ENCODE results near the gene HLX.

The HLX gene

DNA sequence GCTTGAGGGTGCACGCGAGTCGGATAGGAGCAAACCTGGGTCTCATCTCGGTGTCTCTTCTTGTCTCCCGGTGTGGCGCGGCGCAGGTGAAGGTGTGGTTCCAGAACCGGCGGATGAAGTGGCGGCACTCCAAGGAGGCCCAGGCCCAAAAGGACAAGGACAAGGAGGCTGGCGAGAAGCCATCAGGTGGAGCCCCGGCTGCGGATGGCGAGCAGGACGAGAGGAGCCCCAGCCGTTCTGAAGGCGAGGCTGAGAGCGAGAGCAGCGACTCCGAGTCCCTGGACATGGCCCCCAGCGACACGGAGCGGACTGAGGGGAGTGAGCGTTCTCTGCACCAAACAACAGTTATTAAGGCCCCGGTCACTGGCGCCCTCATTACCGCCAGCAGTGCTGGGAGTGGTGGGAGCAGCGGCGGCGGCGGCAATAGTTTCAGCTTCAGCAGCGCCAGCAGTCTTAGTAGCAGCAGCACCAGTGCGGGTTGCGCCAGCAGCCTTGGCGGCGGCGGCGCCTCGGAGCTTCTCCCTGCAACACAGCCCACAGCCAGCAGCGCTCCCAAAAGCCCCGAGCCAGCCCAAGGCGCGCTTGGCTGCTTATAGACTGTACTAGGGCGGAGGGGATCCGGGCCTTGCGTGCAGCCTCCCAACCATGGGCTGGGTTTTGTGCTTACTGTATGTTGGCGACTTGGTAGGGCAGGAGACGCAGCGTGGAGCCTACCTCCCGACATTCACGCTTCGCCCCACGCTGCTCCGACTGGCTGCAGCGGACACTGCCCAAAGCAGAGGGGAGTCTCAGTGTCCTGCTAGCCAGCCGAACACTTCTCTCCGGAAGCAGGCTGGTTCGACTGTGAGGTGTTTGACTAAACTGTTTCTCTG, 5.1 kb downstream of the HLX start:
- no peak for DNase-seq

DNA sequence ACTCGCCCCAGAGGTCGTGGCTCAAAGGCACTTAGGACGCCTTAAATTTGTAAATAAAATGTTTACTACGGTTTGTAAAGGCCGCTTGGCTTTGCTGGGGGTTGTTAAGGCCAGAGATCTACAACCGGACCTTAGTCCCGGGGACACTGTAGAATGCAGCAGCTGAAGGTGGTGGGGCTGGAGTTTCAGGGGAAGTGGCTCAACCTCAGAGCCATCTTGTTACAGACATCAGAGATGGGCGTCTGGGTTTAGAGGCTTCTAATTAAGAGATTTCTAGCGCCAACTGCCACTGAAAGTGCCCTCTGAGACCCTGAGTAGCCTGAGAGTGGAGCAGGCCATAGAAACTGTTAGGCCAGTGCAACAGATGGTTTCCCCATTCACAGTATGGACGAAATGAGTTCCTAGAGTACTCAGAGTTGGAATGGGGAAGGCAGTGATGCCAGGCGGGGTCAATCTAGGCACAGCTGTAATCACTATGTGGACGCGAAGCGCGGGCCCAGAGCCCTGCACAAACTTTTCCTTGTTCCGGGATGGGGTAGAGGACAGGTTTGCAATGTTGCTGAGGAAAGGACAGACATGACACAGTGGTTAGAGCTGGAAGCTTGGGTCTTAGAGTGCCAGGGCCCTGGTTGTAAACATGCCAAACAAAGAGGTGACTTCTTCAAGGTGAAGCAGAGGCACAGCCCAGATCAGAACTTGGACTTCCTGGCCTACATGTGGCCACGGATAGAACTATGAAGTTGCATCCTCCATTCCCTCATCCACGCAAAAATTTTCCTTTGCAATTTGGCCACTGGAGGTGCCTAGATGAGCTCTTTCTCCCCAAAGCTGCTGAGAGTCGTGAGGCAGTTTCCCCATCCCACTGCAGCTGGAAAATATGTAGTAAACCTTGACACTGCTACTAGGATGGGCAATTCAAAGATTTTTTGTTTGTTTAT, 6.0 kb downstream of the HLX start:
- no peak for DNase-seq

DNA sequence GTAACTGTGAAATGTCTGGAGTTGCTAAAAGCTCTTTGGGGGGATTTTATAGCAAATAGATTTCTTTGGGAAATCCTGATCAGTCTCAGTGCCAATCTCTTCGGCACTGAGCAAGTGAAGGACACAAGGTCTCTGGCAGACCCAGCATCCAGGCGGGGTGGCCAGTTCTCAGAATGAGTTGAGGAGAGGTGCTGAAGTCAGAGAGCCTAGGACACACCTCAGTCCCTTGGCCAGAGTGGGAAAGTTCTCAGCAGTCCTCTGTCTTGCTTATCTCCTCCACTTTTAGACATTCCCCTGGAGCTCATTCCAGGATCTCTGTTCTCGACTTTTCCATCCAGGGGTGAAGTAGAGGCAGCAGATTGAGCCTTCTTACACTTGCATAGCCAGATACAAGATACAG, 6.7 kb downstream of the HLX start:
- no peak for DNase-seq

DNA sequence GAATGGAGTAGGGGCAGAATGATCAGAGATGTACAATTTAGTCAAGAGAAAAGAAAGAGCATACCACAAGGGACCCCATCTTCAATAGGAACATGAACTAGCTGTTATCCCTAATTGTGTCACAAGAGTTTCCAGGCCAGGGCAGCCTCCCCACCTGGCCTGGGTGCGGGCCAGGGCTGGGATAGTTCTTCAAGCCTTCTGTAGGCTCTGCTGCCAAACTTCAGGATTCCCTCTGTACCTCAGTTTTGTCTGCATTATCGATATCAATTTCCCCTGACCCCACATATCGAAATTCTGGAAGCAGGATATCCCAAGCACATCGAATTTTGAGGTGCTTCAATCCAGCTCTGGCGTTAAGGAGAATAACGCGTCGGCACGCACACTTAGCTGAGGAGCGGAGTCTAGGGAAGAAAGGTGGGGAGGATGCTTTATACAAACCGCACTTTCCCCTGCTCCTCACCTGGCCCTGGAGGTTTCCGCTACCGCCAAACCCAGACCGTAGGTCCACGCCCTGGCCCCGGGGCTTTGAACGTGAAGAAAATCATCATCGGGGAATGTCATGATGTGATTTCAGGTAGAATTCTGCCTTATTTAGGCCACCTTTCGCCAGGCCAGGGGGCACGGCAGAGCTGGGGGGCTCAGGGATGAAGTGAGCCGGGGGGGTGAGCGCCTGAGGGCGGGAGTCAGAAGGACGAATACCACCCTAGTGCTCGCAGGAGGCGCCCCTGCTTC, 7.4 kb downstream of the HLX start:
- DNase-seq = no peak

DNA sequence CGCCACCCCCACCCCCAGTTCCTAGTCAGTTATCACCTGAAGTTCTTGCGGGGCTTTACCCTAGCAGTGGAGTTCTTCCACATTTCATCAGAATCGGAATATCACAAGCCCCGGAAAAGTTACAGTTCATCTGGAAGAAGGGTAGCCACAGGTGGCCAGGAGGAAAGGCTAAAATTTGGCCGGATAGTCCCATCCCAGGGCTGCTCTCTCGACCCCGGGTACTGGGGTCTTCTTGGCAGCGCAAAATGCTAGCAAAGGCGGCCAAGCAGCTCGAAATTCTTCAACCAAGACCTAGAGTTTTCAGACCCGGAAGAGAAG, 7.9 kb downstream of the HLX start:
- DNase-seq = no peak

DNA sequence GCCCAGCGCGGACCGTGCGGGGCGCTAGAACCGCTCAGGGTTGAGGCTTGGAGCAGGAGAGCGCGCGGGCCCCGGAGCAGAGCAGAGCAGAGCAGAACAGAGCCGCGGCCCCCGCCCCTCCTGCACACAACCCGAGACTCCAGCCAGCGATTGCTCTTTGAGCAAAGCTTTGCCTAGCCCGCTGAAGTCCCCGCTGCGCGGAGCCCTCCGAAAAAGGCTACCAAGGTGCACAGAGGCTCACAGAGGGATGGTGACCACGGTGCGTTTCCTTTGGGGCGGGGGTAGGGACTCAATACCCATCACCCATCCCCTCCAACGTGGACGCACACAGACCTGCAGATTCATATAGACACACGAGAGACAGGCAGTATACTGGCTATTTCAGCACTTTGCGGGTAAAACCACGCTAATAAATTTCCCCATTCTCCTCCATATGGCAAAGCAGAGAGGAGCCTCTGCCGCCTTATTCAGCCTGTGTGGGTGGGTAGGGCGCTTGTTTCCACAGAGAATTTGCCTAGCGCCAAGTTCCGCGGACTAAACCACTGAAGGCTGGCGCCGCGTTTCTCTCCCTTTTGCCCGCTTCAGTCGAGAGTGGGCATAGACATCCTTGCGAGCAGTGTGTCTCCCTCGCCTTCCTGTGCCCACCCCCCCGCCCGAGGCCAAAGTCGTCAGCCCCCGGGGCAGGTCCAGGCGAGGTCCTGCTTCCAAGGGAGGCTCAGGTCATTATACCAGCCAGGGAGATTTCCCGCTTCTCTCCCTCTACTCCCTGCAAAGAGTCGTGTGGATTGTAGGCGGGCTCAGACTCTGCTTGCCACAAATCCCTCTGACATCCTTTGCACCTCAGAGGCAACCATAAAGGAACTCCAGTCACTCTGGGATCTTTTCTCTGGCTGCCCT, 8.5 kb downstream of the HLX start:
- DNase-seq = no peak

DNA sequence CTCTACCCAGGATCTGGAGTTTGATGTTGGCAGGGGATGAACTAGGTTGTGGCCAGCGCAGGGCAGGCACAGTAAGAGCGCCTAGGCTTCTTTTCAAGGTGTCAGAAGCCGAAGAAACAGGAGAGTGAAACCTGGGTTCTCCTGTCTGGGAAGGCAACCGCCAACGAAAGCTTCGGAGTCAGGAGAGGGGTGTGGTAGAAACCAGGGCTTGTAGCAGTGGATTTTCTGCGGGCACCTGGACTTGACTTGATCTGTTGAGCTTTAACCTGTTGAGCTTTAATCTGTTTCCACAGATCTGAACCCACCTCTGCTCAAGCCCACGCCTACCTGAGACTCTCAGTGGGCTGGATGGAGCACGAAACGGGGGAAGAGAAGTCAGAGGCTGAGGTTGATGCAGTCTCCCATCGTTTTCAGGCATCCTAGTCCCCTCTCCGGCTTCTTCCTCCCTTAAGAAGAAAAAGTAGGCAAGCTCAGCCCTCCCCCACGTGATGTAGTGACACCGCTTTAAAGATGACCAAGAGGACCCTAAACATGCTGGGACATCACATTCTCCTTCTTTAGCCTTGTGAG, 9.3 kb downstream of the HLX start:
- no peak for DNase-seq

DNA sequence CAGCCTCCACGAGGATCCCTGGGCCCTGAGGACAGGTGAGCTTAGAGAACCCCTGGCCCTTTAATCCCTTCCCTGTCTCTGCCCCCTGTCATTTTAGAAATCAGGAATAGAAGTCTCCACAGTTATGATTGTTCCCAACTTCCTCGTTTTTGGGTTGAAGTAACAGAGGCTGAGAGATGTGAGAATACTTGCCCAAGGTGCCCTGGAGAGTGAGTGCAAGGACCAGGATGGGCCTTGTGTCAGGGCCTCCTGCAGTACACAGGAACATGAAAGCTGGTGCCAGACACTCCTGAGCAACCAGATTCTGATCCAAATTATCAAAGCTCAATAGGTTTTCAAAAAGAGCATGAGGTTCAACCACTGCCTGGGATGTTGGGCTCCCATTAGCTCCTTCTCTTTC, 10.1 kb downstream of the HLX start:
- DNase-seq = no peak

DNA sequence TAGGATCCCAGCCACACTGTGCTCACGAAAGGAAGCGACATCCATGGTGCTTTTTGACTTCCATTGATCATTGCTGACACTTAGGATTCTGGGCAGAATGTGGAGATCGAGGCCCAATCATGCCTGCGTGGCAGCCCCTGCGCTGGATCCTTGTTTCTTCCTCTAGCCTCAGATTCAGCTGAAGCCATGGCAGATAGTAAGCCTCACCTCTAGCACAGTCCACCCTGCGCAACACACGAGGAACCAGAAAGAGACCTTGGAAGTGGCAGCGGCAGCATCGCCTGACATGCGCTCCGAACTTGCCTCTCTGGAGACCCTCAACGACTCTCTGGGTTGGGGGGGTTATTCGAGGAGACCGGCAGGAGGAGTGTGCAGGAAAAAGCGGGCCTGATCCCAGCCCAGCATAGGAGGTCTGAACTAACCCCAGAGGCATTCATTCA, 10.6 kb downstream of the HLX start:
- no peak for DNase-seq

DNA sequence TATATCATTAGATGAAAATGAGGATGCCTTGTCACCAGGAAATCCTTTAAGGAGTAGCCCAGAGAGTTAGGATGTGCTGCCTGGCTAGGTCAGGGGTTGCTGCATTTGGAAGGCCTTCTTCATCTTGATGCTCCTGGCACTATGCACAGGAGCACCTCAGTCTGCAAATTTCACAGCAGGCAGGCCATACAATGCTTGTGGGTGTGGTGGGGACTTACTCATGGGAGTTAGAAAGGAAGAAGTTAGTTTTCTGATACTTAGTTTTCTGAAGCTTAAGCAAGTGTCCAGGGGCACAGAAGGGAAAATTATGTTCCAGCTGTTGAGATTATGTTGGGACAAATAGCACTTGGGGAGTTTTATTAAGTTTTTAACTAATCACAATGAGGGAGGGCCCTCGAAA, 11.4 kb downstream of the HLX start:
- no peak for DNase-seq

DNA sequence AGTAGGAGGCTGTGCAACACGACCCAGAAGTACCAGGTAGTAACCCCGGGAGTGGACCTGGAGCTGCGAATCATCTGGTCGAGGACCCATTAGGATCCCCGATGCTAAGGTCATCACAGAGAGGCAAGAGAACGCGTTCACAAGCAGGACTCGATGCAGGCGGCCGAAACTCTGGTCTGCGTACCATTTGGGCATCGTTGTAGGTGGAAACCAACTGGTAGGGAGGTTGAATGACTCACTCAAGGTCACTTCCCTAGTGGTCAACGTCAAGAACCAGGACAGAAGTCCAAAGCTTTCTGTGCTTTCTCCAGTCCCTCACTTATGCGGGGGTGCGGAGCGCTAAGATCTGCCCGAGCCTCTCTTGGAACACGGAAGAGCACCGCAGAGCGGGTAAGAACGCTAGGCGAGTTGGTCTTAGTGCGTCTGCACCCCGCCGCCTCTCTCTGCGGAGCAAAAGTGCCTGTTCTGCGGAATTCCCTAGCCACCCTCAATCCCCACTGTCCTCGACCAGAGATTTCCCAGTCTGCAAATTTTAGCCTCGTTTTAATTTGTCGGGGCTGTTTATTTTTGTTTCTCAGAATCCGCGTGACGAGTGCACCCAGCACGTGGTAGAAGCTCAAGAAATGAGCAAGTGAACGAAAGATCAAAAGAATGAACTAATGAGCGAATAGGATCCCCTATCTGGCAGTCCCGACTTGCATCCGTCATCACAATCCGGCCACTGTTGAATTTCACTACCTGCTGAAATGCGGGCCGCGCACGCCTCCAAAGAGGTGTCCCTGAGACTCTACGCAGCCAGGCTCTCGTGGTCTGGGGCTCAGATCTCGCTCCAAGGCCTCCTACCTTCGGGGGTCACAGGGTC, 12.2 kb downstream of the HLX start:
- no peak for DNase-seq

DNA sequence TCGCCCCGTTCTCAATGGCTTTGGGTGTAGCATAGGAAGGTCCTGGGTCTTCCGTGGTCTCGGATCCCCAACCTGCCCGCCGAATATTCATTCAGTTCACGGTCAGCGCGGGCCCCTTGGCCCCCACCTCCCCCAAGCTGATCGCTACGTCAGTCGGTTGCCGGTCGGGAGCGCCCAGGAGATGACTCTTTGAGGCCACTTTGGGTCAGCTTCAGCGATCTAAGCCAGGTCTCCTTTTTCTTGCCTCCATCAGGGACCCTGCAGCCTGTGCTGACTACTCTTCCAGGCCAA, 12.8 kb downstream of the HLX start:
- no peak for DNase-seq

DNA sequence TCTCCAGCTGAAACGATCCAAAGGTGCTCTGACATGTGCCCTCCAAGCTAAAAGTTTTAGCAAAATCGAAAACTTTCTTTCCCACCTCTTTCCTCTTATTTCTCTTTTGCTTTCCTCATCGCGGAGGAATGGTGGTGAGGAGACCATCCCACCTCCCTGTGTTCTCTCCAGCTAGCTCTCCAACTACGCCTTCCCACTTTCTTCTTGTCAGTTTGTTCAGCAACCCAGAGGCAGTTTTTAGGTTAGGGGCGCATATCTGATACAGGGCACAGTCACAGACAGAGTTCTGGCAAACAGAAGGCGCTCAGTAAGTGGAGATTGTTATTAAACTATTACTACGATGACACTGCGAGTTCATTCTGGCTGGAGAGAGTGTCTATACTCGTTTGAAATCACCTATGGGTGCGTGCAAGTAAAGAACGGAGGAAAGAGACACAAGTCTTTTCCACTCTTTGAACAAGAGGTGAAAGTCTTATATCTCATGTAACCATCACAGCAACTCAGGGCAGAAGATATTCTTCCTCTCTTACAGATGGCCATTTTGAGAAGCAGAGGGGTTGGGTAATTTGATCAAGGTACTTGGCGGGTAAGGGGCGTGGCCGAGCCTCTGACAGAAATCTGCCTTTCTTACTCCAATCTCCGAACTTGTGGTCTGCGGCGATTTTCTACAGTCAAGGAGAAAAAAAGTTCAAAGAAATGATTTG, 13.9 kb downstream of the HLX start:
- no peak for DNase-seq

DNA sequence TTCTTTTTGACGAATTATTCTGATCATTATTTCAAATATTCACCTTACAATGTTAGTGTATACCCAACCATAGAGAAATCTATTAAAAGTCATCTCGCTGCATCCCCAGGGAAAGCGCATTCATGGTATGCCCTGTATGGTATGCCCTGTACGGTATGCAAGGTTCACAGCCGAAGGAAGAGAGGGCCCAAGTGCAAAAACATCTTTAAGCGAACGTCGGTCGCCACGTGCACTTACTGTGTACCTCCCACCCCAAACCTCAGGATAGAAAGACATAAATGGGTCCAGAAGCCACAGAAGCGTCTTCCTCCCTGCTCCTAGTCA, 14.4 kb downstream of the HLX start:
- no peak for DNase-seq

DNA sequence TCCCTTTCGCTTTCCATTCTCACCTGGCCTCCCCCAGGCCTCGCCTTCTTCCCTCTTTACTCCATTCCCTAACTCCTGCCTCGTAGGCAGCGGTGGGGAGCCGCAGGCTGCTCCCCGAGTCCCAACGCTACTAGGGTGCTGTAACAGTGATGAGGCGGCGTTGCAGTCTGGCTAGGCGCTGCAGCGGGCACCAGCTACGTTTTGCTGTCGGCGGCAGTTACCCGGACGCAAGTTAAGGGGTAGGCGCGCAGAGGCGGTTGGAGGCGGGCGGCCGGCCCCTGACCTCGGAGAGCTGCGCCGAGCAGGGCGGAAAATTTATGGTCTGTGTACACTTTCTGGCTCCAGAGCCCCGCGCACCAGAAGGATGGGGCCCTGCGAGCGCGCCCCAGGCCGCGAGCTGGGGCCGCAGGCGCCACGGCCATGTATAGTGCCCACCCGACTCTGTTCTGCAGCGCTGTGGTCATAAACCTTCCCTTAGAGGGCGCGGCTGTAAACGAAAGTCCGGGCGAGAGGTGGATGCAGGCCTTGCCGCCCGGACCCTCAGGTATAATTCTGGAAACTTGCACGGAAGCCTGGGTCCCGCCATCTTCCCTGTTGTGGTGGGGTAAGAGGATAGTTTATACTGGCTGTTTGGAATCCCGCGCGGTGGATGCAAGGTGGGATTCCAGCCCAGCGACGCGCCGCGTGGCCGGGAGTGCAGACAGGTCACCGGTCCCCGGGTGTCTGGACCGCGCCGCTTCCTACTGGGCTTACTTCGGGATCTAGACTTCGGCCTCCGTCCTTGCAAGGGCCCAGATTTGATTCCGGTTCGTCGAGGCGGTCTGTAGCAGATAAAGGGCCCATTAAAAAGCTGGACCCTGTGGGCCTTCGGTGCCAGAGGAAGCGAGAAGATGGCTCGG, 15.0 kb downstream of the HLX start:
- no peak for DNase-seq

DNA sequence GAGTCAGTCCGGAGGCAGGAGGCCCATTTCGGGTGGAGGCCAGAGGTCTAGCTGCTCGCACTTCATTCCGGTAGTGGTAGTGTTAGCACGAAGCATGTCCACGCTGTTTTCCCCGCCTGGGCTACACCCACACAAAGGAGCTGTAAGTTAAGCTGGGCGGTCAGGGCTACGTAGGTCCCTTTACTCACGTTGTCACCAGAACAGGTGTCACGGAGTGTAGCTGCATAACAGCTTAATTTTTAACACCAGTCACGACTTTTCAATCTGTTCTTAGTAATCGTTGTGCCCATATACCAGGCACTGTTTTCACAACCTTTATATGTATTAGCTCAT, 15.6 kb downstream of the HLX start:
- DNase-seq = no peak

DNA sequence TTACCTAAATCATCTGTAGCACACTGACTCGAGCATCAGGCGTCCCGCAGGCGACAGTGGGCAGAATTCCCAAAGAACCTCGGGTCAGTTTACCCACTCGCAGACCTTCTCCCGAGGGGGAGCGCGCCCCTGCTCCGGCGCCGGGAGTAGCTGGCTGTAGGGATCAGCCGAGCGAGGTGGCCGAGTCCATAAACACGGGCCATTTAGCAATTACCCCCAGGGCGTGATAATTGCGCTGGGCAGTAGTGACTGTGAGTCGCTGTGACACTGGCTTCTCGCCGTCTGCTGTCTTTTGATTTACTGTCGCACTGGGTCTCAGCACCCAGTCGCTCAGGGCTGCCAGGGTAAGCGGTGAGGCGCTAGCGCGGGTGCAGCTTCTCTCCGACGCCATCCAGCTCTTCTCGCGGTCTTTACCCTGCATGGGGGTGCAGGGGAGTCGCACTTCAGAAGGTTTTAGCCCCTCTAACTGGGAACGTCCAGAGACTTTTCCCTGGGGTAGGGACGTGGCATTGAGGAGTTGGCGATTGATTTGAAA, 16.2 kb downstream of the HLX start:
- no peak for DNase-seq

DNA sequence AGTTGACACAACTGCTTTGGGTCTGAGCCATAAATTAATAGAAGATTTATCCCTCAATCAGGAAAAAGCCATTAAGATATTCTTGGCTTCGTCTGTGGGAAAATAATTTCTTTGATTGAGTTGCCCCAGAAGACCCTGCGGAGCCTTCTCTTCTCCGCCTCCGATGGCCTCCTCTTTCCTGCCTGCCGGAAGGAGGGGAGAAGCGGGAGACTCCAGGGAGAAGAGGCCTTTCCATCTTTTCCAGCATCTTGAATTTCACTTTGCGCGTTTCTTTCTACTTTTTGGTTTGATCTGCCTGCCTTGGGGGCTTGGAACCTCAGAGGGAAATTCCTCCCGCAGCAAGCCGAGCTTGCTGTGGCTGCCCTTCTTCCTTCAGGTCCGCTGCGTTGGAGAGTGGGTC, 16.8 kb downstream of the HLX start:
- no peak for DNase-seq

DNA sequence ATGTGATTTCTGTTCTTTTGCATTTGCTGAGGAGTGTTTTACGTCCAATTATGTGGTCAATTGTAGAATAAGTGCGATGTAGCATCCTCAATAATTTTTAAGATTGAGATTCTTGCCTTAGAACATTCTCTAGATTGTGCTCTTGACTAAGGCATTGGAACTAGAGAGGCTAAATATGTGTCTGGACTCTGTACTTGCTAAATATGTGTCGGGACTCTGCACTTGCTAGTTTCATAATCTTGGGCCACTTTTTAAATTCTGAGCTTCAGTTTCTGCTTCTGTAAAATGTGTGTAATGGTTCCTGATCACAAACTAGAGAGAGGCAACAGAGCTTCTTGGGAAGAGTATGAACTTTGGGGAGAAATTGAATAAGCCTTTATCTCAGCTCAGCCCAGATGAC, 21.6 kb downstream of the HLX start:
- DNase-seq = no peak

DNA sequence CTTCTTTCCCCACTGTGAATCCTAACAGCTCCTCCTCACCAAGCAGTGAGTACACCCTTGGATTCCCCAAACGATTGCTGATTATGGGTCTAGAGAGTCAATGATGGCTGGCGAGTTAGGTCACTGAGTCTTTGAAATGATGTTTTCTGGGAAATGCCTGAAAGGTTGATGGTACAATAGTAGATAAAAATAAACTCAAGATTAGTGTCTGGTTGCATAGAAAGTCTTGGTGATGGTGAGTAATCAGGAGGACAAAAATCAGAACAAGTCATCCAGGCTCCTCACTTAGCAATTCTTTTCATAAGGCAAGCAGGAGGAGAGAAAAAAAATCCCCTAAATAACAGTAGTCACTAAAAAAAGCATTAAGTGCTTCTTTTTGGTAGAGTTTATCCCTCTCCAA, 22.6 kb downstream of the HLX start:
- no peak for DNase-seq
